Body of pancreas (tissue), 4 donors: ENCODE results near the gene GRK3.
"Not testable (repeated sequence)": the region's sequence is repeated elsewhere in the genome, so short reads cannot be mapped to it uniquely, and the experiment has no call there.

Source experiments
- POLR2A ChIP-seq, 3 donors: fragments of 450-650 bp; IDR thresholded peaks; one replicate each; pipeline ENCODE4 v1.6.1; 2016; ENCODE audit warnings: antibody characterized with exemption in 3 of 3, mild to moderate bottlenecking in 2 of 3
- TF ChIP-seq, protein P1 (sequence below), 7 experiments: fragments of 450-650 bp in 4 of 7; fragments of 200-600 bp in 3 of 7; sonication (generic) in 3 of 7; IDR thresholded peaks; one replicate each; pipeline ENCODE4 v1.5.1; 2016 to 2019; ENCODE audit warnings: antibody characterized with exemption in 7 of 7

DNA sequence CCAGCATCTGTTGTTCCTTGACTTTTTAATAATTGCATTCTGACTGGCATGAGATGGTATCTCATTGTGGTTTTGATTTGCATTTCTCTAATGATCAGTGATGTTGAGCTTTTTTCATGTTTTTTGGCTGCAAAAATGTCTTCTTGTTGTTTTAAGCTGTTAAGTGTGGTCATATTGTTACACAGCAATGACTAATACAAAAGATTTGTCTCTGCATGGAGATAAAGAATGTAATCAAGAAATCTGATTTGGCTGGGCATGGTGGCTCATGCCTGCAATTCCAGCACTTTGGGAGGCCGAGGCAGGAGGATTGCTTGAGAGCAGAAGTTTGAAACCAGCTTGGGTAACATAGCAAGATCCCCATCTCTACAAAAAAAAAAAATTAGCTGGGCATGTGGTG, 12.1 kb upstream of the GRK3 start:
- not testable (repeated sequence) for TF ChIP-seq POLR2A (IDR thresholded peaks at IDR 0.05)
- TF ChIP-seq, protein P1, sequence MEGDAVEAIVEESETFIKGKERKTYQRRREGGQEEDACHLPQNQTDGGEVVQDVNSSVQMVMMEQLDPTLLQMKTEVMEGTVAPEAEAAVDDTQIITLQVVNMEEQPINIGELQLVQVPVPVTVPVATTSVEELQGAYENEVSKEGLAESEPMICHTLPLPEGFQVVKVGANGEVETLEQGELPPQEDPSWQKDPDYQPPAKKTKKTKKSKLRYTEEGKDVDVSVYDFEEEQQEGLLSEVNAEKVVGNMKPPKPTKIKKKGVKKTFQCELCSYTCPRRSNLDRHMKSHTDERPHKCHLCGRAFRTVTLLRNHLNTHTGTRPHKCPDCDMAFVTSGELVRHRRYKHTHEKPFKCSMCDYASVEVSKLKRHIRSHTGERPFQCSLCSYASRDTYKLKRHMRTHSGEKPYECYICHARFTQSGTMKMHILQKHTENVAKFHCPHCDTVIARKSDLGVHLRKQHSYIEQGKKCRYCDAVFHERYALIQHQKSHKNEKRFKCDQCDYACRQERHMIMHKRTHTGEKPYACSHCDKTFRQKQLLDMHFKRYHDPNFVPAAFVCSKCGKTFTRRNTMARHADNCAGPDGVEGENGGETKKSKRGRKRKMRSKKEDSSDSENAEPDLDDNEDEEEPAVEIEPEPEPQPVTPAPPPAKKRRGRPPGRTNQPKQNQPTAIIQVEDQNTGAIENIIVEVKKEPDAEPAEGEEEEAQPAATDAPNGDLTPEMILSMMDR (IDR thresholded peaks at IDR 0.05), result not testable (repeated sequence)
